HG03460 (cell line): Measurements from ENCODE around the gene CERK.
A peak's percentile ranks its signal among the peaks of the same experiment; 100 is the strongest.
"Not testable (repeated sequence)": the region's sequence is repeated elsewhere in the genome, so short reads cannot be mapped to it uniquely, and the experiment has no call there.

Source experiments
- ATAC-seq: cut with Tn5 transposase; IDR thresholded peaks from one replicate; pipeline ENCODE4 v1.9.1; 2021; ENCODE audit not compliant: unreplicated experiment

Gene CERK, protein sequence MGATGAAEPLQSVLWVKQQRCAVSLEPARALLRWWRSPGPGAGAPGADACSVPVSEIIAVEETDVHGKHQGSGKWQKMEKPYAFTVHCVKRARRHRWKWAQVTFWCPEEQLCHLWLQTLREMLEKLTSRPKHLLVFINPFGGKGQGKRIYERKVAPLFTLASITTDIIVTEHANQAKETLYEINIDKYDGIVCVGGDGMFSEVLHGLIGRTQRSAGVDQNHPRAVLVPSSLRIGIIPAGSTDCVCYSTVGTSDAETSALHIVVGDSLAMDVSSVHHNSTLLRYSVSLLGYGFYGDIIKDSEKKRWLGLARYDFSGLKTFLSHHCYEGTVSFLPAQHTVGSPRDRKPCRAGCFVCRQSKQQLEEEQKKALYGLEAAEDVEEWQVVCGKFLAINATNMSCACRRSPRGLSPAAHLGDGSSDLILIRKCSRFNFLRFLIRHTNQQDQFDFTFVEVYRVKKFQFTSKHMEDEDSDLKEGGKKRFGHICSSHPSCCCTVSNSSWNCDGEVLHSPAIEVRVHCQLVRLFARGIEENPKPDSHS

DNA sequence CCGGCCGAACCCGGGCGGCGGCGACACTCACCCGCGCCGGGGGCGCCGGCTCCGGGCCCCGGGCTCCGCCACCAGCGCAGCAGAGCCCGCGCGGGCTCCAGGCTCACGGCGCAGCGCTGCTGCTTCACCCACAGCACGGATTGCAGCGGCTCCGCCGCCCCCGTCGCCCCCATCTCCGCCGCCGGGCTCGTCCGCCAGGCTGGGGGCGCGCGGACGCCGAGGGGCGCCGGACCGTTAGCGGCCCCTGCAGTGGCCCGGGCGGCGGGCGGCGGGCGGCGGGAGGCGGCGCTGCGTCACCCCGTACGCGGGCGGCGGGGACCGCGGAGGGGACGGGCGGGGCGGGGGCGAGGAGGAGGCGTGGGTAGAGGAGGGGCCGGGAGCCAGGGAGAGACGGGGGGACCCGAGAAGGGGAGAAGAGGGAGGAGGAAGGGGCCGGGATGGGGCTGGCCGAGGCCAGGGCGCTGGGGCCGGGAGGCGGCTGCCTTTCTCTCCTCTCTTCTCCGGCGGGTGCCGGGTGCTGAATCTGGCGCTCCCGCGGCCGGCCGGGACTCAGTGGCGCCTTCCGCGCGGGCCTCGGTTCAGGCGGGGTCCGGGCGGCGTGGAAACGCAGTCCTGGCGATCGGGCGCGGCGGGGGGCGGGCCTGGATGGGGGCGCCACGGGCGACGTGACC, at the start of gene CERK:
CERK (minus strand) TSS at position 277 of the 671 bp plus-strand sequence; CDS start at position 173, 104 bp downstream.
- ATAC-seq, result no peak

DNA sequence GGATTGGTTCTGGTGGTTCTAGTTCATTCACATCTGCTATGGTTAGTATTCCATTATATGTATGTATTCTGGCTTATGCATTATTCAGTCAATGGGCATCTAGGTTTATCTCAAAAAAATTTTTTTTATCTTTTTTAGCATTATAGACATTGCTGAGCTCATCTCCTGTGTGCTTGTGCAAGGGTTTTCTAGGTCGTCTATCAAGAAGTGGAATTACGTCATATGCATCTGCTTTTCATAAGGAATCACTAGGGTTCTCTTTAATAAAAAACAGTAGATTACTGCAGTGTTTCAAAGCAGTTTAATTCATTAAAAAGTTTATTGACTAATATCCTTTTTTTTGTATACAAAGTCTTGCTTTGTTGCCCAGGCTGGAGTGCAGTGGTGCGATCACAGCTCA, 45.7 kb upstream of the CERK start:
- no peak for ATAC-seq

DNA sequence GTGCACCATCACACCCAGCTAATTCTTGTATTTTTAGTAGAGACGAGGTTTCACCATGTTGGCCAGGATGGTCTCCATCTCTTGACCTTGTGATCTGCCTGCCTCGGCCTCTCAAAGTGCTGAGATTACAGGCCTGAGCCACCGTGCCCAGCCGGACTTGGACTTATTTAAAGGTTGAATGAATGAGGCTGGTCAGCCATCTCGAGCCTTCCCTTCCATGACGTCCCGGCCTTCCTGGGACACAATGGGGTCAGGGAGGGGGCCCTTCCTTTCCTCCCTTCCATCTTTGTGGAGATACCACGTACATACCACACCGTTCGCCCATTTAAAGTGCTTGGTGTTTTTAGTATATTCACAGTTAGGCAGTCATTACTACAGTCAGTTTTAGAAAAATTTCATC, 44.1 kb upstream of the CERK start:
- ATAC-seq, result not testable (repeated sequence)

DNA sequence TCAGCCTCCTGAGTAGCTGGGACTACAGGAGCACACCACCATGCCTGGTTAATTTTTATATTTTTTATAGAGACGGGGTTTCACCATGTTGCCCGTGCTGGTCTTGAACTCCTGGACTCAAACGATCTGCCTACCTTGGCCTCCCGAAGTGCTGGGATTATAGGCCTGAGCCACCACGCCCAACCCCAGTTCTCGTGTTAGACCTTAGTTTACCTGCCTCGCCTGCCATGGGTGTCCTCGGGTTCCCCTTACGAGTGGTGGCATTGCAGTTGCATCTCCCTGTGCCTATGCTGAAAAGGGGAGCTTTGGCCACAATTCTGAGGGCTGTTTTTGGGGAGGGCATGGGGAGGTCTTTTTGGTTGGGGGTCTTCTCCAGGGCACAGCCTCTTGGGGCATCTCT, 43.2 kb upstream of the CERK start:
- no peak for ATAC-seq

DNA sequence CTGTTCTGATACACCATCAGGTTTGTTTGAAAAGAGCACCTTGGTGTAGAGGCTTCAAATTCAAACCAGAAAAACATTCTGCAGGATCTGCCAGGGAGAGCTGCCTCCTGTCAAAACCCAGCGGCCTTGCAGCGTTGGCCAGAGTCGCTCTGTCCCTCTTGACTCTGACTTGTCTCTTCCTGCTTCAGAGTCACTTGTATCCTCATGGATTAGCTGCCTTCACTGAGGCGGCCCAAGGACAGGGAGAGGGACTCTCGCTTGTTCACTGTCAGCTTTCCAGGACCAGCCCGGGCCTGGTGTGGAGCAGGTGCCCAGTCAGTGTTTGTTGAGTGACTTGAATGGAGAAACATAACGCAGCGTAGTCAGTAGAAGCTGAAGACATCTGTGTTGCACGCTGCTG, 42.4 kb upstream of the CERK start:
- no peak for ATAC-seq

DNA sequence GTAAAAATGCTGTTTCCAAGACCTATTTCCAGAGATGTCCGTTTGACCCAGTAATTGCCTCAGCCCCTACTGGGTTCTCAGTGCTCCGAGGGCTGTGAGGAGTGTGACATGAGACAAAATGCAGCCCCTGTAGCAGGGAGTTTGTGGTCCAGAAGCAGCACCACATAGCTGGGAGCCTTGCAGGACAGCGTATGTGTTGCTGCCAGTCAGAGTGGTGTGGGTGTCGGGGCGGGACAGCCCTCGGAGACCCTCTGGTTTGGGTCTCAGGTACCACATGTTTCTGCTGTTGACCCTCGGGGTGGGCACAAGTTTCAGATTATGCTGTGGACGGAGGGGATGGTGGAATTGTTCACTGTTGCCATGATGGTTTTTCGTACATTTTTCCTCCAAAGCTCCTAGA, 41.6 kb upstream of the CERK start:
- ATAC-seq, result no peak

DNA sequence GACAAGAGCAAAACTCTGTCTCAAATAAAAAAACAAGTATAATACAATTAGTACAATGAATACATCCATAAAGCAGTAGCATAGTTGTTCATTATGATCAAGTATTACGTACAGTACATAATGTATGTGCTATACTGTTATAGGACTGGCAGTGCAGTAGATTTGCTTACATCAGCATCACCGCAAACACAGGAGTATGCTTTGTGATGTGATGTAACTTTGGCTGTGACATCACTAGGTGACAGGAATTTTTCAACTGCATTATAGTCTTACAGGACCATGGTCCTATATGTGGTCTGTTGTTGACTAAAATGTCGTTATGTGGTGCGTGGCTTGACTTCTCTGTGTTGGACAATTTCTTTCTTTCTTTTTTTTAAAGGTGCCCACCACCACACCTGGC, 41.0 kb upstream of the CERK start:
- ATAC-seq, result no peak

DNA sequence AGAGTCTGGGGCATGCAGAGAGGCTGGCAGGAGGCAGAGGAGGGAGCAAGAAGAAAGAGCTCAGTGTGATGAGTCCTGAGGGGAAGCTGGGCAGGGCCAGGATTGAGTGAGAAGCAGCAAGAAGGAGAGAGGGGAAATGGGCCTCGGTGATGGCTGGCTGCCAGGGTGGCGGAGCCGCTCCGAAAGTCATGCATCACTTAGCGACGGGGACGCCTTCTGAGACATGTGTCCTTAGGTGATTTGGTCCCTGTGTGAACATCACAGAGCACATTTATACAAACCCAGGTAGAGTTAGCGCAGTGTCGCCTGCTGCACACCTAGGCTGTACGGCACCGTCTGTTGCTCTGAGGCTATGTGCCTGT, 39.5 kb upstream of the CERK start:
- ATAC-seq, result no peak

DNA sequence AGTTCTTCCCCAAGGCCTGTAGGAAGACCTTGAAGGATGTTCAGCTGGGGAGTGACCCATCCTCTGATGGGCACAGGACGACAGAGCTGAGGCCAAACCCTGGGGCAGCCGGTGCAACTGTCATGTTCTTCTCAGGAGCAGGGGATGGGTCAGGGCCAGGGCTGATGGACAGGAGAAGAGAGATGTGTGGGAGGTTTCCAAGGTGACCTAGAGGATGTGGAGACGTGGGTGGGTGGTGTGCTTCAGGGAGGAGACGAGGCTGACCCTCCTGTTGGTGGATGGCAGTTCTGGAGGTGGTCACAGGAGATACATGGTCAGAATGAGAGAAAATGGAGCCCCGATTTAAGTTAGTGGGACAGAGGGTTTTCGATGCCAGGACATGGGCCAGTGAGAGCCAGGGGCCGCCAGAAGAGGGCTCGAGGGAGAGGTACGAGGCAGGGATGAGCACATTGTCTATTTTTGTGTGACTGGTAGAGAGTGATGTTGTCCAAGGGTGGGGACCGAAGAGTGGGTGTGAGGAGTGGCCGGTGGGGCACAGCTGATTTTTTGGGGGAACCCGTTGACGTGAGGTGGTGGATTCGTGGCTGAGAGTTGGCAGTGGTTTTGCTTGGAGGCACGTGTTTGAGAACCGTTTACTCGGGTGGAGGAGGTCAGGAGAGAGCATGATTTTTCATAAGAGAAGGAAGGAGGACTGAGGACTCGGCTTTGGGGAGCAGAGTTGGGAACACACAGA, 39.0 kb upstream of the CERK start:
- no peak for ATAC-seq

DNA sequence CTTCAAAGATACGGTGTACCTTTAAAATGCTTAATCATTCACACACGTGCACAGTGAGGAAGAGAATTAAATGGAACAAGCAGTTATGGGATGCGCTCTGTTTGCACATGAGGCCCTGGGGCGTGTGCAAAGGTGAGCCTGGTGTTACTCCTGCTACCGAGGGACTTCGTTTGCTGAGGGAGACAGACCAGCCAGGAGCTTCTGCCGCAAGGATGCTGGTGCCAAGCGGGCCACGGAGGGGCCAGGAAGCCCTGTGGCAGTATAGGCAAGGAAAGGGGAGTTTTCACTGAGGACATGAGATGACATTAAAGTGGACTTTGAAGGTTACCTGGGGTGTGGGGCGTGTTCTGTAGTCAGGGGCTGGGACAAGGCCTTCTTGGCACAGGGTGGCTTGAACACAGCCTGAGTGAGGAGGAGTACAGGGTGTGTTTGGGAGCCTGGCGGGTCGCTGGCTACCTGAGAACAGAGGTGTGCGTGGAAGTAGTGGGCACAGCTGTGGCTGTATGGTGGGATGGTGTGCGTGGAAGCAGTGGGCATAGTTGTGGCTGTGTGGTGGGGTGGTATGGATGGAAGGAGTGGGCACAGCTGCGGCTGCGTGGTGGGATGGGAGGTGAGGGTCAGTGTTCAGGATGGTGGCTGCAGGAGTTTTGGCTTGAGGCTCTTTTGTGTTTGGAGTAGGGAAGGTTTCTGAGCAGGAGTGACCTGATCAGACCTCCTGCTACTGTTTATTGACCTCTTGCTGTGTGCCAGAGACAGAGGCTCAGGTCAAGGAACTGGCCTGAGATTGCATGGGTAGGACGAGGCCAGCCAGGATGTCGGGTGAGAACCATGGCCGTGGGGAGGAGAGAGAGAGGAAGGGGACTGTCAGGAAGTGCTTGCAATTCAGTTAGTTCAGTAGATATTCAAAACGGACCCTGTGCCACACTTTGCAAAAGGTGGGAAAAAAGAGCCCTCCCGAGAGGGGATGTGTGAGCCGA, 38.1 kb upstream of the CERK start:
- no peak for ATAC-seq

DNA sequence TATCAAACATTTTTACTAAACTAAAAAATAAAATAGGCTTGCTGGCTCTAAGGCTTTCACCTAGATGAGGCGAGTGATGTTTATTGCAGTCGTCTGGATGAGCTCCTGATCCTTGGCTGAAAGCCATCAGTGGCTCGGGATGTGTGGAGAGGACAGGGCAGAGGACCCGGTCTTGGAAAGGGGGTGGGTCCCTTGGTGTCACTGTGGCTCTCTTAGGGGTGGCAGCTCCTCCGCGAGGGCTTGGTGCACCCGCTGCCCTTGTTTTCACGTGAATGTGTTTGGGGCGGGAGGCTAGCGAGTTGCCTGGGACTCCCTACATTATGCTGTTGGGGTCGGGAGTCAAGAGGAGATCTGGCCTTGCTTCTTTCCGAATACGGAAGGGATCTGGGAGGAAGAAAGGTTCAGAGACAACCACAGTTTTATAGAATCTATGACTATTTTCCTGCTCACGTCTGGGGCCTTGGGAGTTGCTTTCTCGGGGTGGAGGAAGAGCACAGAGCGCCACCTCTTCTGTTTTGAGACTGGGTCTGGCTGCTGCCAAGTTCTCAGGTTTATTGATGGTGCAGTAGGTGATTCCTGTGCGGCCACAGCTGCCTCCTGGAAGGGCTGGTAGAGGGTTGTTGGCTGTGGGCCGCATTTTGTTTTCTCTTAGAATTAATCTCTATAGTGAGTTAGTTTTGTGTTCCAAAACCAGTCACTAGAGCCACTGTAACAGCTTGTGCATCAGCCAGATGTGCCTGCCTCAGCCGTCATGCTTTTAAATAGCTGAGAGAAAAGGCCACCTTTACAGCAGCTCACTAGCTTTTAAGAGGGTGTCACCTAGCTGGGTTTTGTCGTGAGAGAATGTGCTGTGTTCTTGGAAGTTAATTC, 37.2 kb upstream of the CERK start:
- ATAC-seq, result no peak

DNA sequence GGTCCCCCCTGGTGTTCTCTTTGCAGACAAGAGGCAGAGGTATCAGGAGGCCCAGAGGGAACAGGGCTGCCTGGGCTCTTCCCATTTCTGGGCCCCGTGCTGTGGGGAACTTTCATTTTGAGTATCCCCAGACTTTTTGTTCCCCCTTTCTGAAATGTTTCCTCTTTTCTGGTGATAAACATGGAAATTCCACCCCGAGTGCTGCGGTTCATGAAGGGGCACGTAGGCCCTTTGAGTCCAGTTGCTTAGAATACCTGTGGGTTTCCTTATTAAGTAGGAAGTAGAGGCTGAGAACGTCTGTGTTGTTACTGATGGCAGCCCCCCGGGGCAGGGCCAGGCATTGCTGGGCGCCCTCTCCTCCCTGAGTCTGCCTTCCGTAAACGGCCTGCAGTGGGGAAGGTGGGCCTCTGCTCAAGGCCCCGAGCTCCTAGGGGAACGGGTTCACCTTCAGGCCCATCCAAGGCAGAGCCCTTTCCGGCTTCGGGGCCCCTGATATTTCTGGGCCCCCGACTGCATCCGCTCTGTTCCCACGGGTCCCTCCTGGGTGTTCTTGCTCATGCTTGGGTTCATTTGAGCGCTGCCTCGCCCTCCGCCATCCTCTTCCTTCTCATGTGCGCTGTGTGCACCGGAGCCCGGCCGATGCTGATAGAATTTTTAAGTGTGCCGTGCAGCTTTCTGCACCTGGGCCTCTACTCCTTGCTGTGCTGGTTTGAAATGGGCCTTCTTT, 36.4 kb upstream of the CERK start:
- ATAC-seq, result peak; percentile 28

DNA sequence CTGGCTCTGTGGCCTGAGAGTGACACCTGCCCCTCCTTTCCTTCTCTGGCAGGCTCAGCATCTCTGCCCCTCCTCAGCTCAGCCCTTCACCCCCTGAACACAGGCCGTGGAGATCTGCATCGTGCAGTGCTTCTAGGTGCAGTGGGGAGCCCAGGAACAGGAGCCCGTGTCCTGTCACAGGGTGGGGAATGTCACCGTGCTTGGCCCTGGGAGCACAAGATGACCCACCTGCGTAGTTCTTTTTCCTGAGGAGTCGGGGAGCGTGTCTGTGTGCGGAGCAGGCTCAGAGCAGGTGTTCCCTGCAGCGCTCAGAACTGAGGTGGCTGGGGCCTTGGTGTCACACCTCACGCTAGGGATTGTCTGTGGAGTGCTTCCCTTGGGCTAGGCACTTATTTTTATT, 35.0 kb upstream of the CERK start:
- ATAC-seq, result no peak

DNA sequence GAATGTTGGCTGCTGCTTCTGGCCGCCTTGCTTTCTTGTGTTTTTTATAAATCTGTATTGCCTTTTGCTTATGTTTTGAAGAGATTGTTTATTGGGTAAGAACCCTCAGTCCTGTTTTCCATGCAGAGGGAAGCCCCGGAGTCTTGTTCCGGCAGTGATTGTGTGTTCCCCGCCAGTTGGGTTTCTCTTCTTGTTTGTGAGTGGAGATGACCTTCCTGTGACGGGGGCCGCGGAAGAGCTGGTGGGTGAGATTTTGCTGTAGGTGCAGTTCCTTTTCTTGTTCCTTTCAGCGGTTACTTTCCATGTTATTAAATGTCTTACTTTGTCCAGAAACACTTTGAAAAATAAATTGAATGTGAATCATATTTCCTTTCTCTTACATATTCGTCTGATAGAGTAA, 32.7 kb upstream of the CERK start:
- ATAC-seq, result no peak

DNA sequence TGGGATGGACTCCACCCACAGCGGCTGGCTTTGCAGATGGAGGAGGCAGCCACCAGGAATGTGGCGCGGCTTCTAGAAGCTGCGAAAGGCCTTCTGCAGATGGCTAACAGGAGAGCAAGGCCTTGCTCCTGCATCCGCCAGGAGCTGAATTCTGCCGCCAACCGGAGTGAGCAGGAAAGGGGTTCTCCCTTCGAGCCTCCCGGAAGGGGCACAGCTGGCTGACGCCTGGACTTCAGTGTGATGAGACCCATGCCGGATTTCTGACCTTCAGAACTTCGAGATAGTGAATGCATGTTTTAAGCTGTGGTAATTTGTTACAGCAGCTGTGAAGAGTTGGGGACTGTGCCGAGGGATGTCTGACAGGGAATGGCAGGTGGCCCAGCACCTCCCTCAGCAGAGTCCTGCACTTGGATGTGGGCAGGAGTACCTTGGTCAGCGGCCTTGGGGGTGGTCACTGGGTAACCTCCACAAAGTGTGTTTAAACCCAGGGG, 32.1 kb upstream of the CERK start:
- ATAC-seq, result no peak

DNA sequence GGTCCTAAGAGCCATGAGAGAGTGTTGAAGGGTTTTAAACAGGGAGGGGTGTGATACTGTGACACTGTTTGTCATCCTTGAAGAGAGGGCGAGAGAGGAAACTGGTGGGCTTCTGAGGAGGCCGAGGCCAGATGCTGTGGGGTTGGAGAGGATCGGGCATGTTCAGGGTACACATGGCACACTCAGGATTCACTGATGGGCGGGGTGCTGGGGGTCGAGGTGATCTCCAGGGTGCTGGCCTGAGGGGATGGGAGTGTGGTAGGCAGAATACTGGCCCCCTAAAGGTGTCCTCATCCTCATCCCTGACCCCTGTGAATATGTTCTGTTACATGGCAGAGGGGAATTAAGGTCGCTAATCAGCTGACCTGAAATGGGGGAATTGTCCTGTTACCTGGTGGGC, 31.7 kb upstream of the CERK start:
- ATAC-seq, result no peak

DNA sequence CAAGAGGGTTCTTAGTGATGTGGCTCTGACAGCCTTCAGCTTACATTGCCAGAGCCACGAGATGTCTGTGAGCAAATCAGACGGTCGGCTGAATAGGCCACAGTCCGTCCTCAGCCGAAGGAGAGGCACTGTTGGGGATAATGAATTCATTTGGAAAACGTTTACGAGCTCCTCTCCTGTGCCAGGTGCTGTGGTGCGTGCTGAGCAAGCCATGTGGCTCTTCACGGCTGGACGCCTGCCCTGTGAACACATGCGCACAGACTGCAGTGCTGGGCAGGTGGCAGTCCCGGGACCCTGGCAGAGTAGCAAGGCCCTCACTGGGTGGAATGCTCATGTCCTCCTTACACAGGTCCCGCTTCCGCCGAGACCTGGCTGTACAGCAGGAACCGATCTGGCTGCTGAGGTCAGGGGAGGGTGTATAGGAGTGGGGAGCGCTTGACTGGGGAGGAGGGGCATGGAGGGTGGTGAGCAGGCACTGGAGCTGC, 31.2 kb upstream of the CERK start:
- ATAC-seq, result no peak

DNA sequence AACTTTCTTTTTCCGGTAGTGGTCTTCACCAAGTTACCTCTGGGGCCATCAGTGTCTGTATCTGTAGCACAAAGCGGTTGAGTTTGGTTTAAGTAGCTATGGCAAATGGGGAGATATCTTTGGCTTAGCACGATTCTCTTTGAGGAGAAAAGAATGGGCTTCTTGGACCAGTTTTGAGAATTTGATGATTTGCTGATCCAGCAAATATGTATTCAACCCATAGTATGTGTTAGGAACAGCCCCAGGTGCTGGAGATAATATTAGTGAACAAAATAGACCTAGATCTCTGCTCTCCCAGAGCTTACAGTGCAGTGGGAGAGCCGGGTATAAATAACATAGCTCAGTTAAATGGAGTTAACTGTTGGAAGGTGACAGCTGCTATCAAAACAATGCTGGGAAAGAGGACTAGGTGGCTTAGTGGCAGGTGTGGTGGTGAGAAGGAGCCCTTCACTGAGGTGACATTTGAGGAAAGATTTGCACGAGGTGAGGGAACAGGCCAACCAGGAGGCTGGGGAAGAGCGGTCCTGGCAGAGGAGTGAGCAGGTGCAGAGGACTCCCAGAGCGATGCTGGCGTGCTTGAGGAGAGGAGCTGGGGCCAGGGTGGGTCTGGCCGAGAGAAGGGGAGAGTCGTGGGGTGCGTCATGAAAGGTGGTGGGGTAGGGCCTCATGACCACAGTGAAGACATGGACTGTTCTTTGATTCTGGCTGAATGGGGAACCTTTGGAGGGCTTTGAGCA, 29.4 kb upstream of the CERK start:
- no peak for ATAC-seq
